Esophagus (tissue), 2 donors: ENCODE measurements around the gene KDM4B. TPM values are rescaled to one million over a fixed set of nuclear protein-coding genes. Genes with fewer than 3 reads are reported as not detected.

Source experiments
- H3K27ac ChIP-seq, 2 donors: one replicate each; pipeline ENCODE4 v1.5.1; 2013; ENCODE audit warnings: low read depth in 2 of 2, mild to moderate bottlenecking in 2 of 2, inconsistent platforms in 1 of 2, low read length in 1 of 2, moderate library complexity in 1 of 2
- H3K27me3 ChIP-seq, 2 donors: one replicate each; pipeline ENCODE4 v1.6.1; 2013; ENCODE audit warnings: low read length in 2 of 2, control low read depth in 1 of 2, mild to moderate bottlenecking in 1 of 2; ENCODE audit not compliant: insufficient read depth in 2 of 2, control insufficient read depth in 1 of 2
- H3K36me3 ChIP-seq, 2 donors: one replicate each; pipeline ENCODE4 v1.6.1; 2013; ENCODE audit warnings: low read length in 1 of 2; ENCODE audit not compliant: control insufficient read depth in 2 of 2, insufficient read depth in 2 of 2
- H3K4me1 ChIP-seq, 2 donors: one replicate each; pipeline ENCODE4 v1.6.1; 2013; ENCODE audit warnings: low read length in 1 of 2; ENCODE audit not compliant: control insufficient read depth in 2 of 2, insufficient read depth in 2 of 2
- H3K4me3 ChIP-seq, 2 donors: one replicate each; pipeline ENCODE4 v1.5.1; 2013; ENCODE audit warnings: low read length in 2 of 2, mild to moderate bottlenecking in 2 of 2, low read depth in 1 of 2, moderate library complexity in 1 of 2
- H3K9me3 ChIP-seq, 2 donors: one replicate each; pipeline ENCODE4 v1.6.1; 2013; ENCODE audit warnings: mild to moderate bottlenecking in 2 of 2, low read depth in 1 of 2, low read length in 1 of 2, moderate library complexity in 1 of 2; ENCODE audit not compliant: control insufficient read depth in 2 of 2, insufficient read depth in 1 of 2
- WGBS, 2 donors: extraction: QIAGEN DNeasy Blood & Tissue Kit; methylation state at CpG; one replicate each; pipeline ENCODE4 v1.1.7; 2013; 5-methylcytosine and 5-hydroxymethylcytosine counted together
- polyA plus RNA-seq, 2 donors: library from polyadenylated mRNA; stranded (reverse); fragments of 200-250 nt; gene quantifications; one replicate each; pipeline ENCODE4 v1.2.3, GENCODE V29; 2013
- donor health status: healthy with polysubstance abuse.
- donor health status: Bipolar disorder and iron deficiency.

Gene KDM4B
- polyA plus RNA-seq, 2 donors: 10.7 to 26.7 TPM

GRCh38 chr19:4988770-4989251 is 19.9 kb downstream of the KDM4B start:
- H3K27ac ChIP-seq: peak overlapping the region; percentile 8 to 11
- 63 to 64% methylated on average over 13 of the region's 13 CpGs for WGBS, 2 donors
- H3K4me3 ChIP-seq: no peak overlapping the region
- H3K4me1 ChIP-seq: peaks cover 7 to 10% of the 10 kb centered on the region in 2 donors
- H3K27me3 ChIP-seq: no peaks in the 10 kb centered on the region
- no peaks in the 10 kb centered on the region for H3K9me3 ChIP-seq
- peaks cover 0 to 9% of the 10 kb centered on the region in 2 donors for H3K36me3 ChIP-seq

DNA sequence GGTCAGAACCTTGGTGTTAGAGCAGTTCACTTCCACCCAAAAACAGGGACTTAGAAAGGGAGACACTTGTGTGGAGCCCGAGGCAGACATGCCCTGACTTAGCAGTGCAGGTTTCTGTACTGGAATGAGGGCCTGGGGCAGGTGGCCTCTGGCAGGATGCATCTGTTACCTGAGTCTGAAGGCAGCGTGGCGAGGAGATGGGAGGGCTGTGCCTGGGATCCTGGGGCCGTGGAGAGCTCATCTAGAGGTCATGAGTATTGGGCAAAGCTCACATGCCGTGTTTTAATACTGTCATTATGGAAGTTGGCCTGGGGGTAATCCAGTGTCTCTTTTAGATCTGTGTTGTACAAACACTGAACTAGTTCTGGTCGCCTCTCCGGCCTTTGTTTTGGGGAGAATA is 21.4 kb downstream of the KDM4B start:
- WGBS, 2 donors: 67 to 71% methylated on average over 7 of the region's 7 CpGs
- no peak overlapping the region for H3K4me3 ChIP-seq
- peaks cover 0 to 8% of the 10 kb centered on the region in 2 donors for H3K36me3 ChIP-seq
- no peaks in the 10 kb centered on the region for H3K9me3 ChIP-seq
- H3K27me3 ChIP-seq: no peaks in the 10 kb centered on the region
- H3K27ac ChIP-seq: no peak overlapping the region
- H3K4me1 ChIP-seq: peaks cover 7 to 9% of the 10 kb centered on the region in 2 donors

DNA sequence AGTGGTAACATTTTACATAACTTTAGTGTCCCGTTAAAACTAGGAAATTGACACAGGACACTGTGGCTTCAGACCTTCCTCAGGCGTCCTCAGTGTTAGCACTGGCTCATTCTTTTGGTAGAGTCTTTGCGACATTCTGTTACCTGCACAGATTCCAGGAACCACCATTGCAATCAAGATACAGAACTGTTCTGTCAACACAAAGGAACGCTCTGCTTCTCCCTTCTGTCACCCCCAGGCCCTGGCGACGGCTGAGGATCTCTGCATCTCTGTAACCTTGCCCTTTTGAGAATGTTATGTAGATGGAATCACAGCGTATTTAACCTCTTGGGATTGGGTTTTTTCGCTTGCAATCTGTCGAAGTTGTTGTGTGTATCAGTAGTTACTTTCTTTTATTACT is 22.6 kb downstream of the KDM4B start:
- no peaks in the 10 kb centered on the region for H3K9me3 ChIP-seq
- 87 to 89% methylated on average over 9 of the region's 9 CpGs for WGBS, 2 donors
- H3K27ac ChIP-seq: no peak overlapping the region
- no peaks in the 10 kb centered on the region for H3K27me3 ChIP-seq
- H3K36me3 ChIP-seq: peaks cover 4 to 6% of the 10 kb centered on the region in 2 donors
- H3K4me3 ChIP-seq: no peak overlapping the region
- H3K4me1 ChIP-seq: peaks cover 6 to 7% of the 10 kb centered on the region in 2 donors

GRCh38 chr19:4991996-4992698 is 23.2 kb downstream of the KDM4B start:
- Histone ChIP-seq H3K27ac (no peak overlapping the region), H3K4me1 (peaks cover 6 to 7% of the 10 kb centered on the region in 2 donors), H3K4me3 (no peak overlapping the region), H3K36me3 (peaks cover 4 to 7% of the 10 kb centered on the region in 2 donors), H3K9me3 (no peaks in the 10 kb centered on the region), H3K27me3 (no peaks in the 10 kb centered on the region)
- 81 to 90% methylated on average over 13 of the region's 13 CpGs for WGBS, 2 donors

GRCh38 chr19:4993683-4994082 is 24.8 kb downstream of the KDM4B start:
- peaks cover 4 to 7% of the 10 kb centered on the region in 2 donors for H3K36me3 ChIP-seq

DNA sequence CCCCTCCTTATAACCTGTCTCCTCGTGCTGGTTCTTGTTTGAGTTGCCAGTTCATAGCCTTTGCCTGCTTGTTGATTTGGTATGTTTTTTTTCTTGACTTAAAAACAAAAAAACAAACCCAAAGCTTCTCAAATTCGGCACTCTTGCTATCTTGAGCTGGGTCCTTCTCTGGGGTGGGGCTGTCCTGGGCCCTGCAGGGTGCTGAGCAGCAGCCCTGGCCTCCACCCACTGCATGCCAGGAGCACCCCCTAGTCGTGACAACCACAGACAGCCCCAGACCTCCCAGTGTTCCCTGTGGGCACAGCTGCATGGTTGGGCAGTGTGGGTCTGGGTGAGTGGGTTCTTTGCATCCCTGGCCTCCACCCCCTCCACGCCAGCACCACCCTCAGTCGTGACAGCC is 27.8 kb downstream of the KDM4B start:
- WGBS, 2 donors: 74 to 82% methylated on average over 5 of the region's 5 CpGs
- H3K36me3 ChIP-seq: peaks cover 4 to 5% of the 10 kb centered on the region in 2 donors

More at GRCh38 chr19:4993683-4994082, 24.8 kb downstream of the KDM4B start:
- 85 to 87% methylated on average over 3 of the region's 3 CpGs for WGBS, 2 donors
- H3K27ac ChIP-seq: no peak overlapping the region
- no peaks in the 10 kb centered on the region for H3K27me3 ChIP-seq
- peaks cover 3 to 5% of the 10 kb centered on the region in 2 donors for H3K4me1 ChIP-seq
- H3K9me3 ChIP-seq: no peaks in the 10 kb centered on the region
- H3K4me3 ChIP-seq: no peak overlapping the region

DNA sequence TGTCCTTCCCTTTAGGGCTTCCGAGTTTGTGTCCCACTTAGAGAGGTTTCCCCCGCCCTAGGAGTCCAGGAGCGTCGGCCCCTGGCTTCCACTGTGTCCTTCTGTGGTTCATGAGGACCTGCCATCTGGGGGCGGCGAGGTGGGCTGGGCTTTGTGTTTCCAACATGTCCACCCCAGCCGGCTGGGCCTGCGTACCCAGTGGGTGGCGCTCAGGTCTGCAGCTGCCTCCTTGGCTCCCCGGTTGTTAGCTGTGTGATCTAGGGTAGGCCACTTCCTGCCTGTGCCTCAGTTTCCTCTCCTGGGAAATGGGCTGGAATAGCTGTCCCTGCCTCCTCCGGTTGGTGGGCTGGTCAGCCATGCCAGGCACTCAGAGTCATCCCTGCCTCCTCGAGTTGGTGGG is 28.4 kb downstream of the KDM4B start:
- no peaks in the 10 kb centered on the region for H3K27me3 ChIP-seq
- H3K27ac ChIP-seq: no peak overlapping the region
- 95% methylated on average over 12 of the region's 12 CpGs for WGBS, 2 donors
- H3K4me3 ChIP-seq: no peak overlapping the region
- no peaks in the 10 kb centered on the region for H3K9me3 ChIP-seq
- peaks cover 4 to 5% of the 10 kb centered on the region in 2 donors for H3K36me3 ChIP-seq
- H3K4me1 ChIP-seq: no peaks in the 10 kb centered on the region

More for the DNA sequence above, 27.8 kb downstream of the KDM4B start:
- Histone ChIP-seq H3K9me3 (no peaks in the 10 kb centered on the region), H3K4me1 (no peaks in the 10 kb centered on the region), H3K4me3 (no peak overlapping the region), H3K27me3 (no peaks in the 10 kb centered on the region), H3K27ac (no peak overlapping the region)

GRCh38 chr19:5000120-5000611 is 31.3 kb downstream of the KDM4B start:
- Histone ChIP-seq H3K4me1 (no peaks in the 10 kb centered on the region), H3K27ac (no peak overlapping the region), H3K36me3 (peaks cover 4 to 5% of the 10 kb centered on the region in 2 donors), H3K9me3 (no peaks in the 10 kb centered on the region), H3K4me3 (no peak overlapping the region), H3K27me3 (no peaks in the 10 kb centered on the region)
- 89 to 92% methylated on average over 6 of the region's 6 CpGs for WGBS, 2 donors

GRCh38 chr19:5001615-5002014 is 32.7 kb downstream of the KDM4B start:
- no peaks in the 10 kb centered on the region for H3K9me3 ChIP-seq
- H3K27ac ChIP-seq: no peak overlapping the region
- H3K36me3 ChIP-seq: peaks cover 0 to 6% of the 10 kb centered on the region in 2 donors
- H3K27me3 ChIP-seq: no peaks in the 10 kb centered on the region
- no peak overlapping the region for H3K4me3 ChIP-seq
- no peaks in the 10 kb centered on the region for H3K4me1 ChIP-seq
- 61 to 68% methylated on average over 3 of the region's 3 CpGs for WGBS, 2 donors

- H3K27me3 ChIP-seq: no peaks in the 10 kb centered on the region
- H3K4me1 ChIP-seq: no peaks in the 10 kb centered on the region
- H3K27ac ChIP-seq: no peak overlapping the region
- H3K36me3 ChIP-seq: peaks cover 0 to 4% of the 10 kb centered on the region in 2 donors
- H3K4me3 ChIP-seq: no peak overlapping the region
- 52 to 53% methylated on average over 4 of the region's 4 CpGs for WGBS, 2 donors
- H3K9me3 ChIP-seq: no peaks in the 10 kb centered on the region
Observed at GRCh38 chr19:5002143-5002542, 33.2 kb downstream of the KDM4B start.
